Esophagus muscularis mucosa (tissue), 4 donors: Measurements from ENCODE around the gene CD37. TPM values are rescaled to one million over a fixed set of nuclear protein-coding genes. Genes with fewer than 3 reads are reported as not detected.
"Not testable (repeated sequence)": the region's sequence is repeated elsewhere in the genome, so short reads cannot be mapped to it uniquely, and the experiment has no call there.

Experiments
- DNase-seq: peaks from one replicate; pipeline ENCODE4 v3.0.0-alpha.2; 2017; ENCODE audit errors: extremely low spot score
- H3K27ac ChIP-seq, 4 donors: fragments of 200-600 bp; sonication (generic); replicated peaks in 1 of 4; 1 replicate in 3 of 4; 2 replicates in 1 of 4; pipeline ENCODE4 v1.5.1; 2016 to 2019; ENCODE audit warnings: mild to moderate bottlenecking in 1 of 4
- H3K27me3 ChIP-seq, 4 donors: fragments of 200-600 bp; sonication (generic); one replicate each; pipeline versions ENCODE4 v1.5.1 to v1.6.0; 2016 to 2019
- H3K36me3 ChIP-seq, 4 donors: fragments of 200-600 bp; sonication (generic); one replicate each; pipeline ENCODE4 v1.5.1; 2016 to 2019
- H3K4me1 ChIP-seq, 4 donors: fragments of 200-600 bp; sonication (generic); one replicate each; pipeline ENCODE4 v1.5.1; 2016 to 2019
- H3K4me3 ChIP-seq, 4 donors: fragments of 200-600 bp; sonication (generic); 1 replicate in 2 of 4; 2 replicates in 2 of 4; pipeline ENCODE4 v1.5.1; 2016 to 2019; ENCODE audit warnings: mild to moderate bottlenecking in 4 of 4, moderate library complexity in 1 of 4
- H3K9me3 ChIP-seq, 4 donors: fragments of 200-600 bp; sonication (generic); 1 replicate in 3 of 4; 2 replicates in 1 of 4; pipeline ENCODE4 v1.5.1; 2016 to 2019
- CTCF ChIP-seq, 3 experiments: fragments of 200-600 bp in 2 of 3; fragments of 450-650 bp in 1 of 3; sonication (generic) in 2 of 3; IDR thresholded peaks; one replicate each; pipeline ENCODE4 v1.5.1; 2017 to 2019; ENCODE audit warnings: antibody characterized with exemption in 3 of 3, mild to moderate bottlenecking in 2 of 3, moderate library complexity in 1 of 3
- EP300 ChIP-seq: sonication (generic); formaldehyde crosslinking; IDR thresholded peaks from one replicate; pipeline ENCODE4 v1.6.1; 2017; ENCODE audit warnings: antibody characterized with exemption
- POLR2A ChIP-seq: fragments of 450-650 bp; IDR thresholded peaks from one replicate; pipeline ENCODE4 v1.6.1; 2017; ENCODE audit warnings: antibody characterized with exemption, moderate library complexity, mild to moderate bottlenecking, low read depth
- POLR2AphosphoS5 ChIP-seq, 2 donors: sonication (generic); formaldehyde crosslinking; IDR thresholded peaks; one replicate each; pipeline ENCODE4 v1.6.1; 2017; ENCODE audit warnings: antibody characterized with exemption in 2 of 2
- WGBS: methylation state at CpG from one replicate; pipeline ENCODE4 v1.1.5; 2018; 5-methylcytosine and 5-hydroxymethylcytosine counted together
- intact Hi-C: fragments of 100-400 bp; cut with DNase I; formaldehyde crosslinking; loops from one replicate; pipeline ENCODE4 v1.15.1; 2023
- total RNA-seq, 4 donors: library from RNA; depleted of rRNA; stranded (reverse); fragments of >200 nt; gene quantifications; one replicate each; pipeline versions ENCODE4 v1.1.0 to v1.2.1, GENCODE V29; 2016

CD37 gene
- 10 to 100 TPM in 2 of 4 donors, 1 to 10 TPM in 2; 8.0 to 22.4 (median 11.6) TPM for total RNA-seq

GRCh38 chr19:49335071-49335783, at the start of gene CD37:
CD37 (plus strand) TSS chr19:49335406; CDS start chr19:49335541, 135 bp downstream.
- intact Hi-C loops = no loop called here
- Histone ChIP-seq H3K4me3 (peak within 1 kb of the TSS; percentile 17 to 48 (median 34)), H3K4me1 (peaks cover 18 to 31% (median 24%) of the 10 kb centered on the region in 4 donors), H3K9me3 (no peaks in the 10 kb centered on the region), H3K36me3 (peaks cover 0 to 15% (median 2%) of the 10 kb centered on the region in 4 donors), H3K27ac (peak within 1 kb of the TSS in 3 of 4 donors; percentile 20 to 47 (median 24)), H3K27me3 (no peaks in the 10 kb centered on the region)
- TF ChIP-seq POLR2AphosphoS5 (IDR thresholded peaks at IDR 0.05) (peak in 1 of 2 donors; percentile 27), POLR2A (no peak), CTCF (IDR thresholded peaks at IDR 0.05) (no peak), EP300 (no peak)
- no peak for DNase-seq
- WGBS = 69% methylated on average over 12 of the region's 13 CpGs

DNA sequence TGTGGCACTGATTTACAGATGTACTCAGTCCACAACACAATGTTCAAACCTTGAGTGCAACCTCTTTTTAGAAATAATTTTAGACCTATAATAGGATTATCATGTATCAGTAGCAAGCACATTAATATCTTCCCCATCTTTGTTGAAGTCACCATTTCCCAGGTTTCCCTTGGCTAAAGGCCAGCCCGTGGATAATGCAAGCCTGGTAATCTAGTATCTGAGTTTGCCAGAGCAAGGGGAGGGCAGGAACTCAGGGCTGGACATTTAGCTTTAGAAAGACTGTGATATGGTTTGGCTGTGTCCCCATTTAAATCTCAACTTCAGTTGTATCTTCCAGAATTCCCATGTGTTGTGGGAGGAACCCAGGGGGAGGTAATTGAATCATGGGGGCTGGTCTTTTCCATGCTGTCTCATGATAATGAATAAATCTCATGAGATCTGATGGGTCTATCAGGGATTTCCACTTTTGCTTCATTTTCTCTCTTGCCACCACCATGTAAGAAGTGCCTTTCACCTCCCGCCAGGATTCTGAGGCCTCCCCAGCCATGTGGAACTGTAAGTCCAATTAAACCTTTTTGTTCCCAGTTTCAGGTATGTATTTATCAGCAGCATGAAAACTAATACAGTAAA, 48.0 kb upstream of the CD37 start:
- Histone ChIP-seq H3K4me3 (no peak overlapping the region), H3K36me3 (no peaks in the 10 kb centered on the region), H3K9me3 (no peaks in the 10 kb centered on the region), H3K27me3 (peaks cover 0 to 21% (median 0%) of the 10 kb centered on the region in 4 donors), H3K27ac (no peak overlapping the region), H3K4me1 (no peaks in the 10 kb centered on the region)
- 27% methylated on average over 2 of the region's 2 CpGs for WGBS
- no peak for DNase-seq
- intact Hi-C loops = no loop called here
- TF ChIP-seq EP300 = no peak
- TF ChIP-seq POLR2A = no peak

- H3K27ac ChIP-seq, intact Hi-C loops, H3K4me1 ChIP-seq, H3K4me3 ChIP-seq, H3K9me3 ChIP-seq, H3K36me3 ChIP-seq, DNase-seq: not testable (repeated sequence)
- H3K27me3 ChIP-seq = peaks cover 0 to 15% (median 0%) of the 10 kb centered on the region in 4 donors
- 60% methylated on average over 1 of the region's 4 CpGs for WGBS
These were observed 47.0 kb upstream of the CD37 start for GRCh38 chr19:49288205-49288604.

DNA sequence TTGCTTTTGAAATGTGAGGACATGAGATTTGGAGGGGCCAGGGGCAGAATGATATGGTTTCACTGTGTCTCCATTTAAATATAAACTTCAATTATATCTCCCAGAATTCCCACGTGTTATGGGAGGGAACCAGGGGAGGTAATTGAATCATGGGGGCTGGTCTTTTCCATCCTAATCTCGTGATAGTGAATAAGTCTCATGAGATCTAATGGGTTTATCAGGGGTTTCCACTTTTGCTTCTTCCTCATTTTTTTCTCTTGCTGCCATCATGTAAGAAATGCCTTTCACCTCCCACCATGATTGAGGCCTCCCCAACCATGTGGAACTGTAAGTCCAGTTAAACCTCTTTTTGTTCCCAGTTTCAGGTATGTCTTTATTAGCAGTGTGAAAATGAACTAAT, 45.9 kb upstream of the CD37 start:
- intact Hi-C loops, H3K4me1 ChIP-seq, H3K36me3 ChIP-seq, H3K4me3 ChIP-seq, DNase-seq, H3K27me3 ChIP-seq, H3K9me3 ChIP-seq, H3K27ac ChIP-seq: not testable (repeated sequence)
- 53% methylated on average over 2 of the region's 2 CpGs for WGBS

GRCh38 chr19:49290517-49290916, 44.7 kb upstream of the CD37 start:
- TF ChIP-seq POLR2AphosphoS5 (IDR thresholded peaks at IDR 0.05) (no peak), EP300 (no peak), POLR2A (no peak), CTCF (IDR thresholded peaks at IDR 0.05) (no peak)
- 85% methylated on average over 3 of the region's 3 CpGs for WGBS
- Histone ChIP-seq H3K27ac (no peak overlapping the region), H3K9me3 (no peaks in the 10 kb centered on the region), H3K4me3 (no peak overlapping the region), H3K27me3 (peaks cover 0 to under 1% (median 0%) of the 10 kb centered on the region in 4 donors), H3K36me3 (peaks cover 0 to 10% (median 0%) of the 10 kb centered on the region in 4 donors), H3K4me1 (no peaks in the 10 kb centered on the region)
- intact Hi-C loops = no loop called here
- DNase-seq = no peak

DNA sequence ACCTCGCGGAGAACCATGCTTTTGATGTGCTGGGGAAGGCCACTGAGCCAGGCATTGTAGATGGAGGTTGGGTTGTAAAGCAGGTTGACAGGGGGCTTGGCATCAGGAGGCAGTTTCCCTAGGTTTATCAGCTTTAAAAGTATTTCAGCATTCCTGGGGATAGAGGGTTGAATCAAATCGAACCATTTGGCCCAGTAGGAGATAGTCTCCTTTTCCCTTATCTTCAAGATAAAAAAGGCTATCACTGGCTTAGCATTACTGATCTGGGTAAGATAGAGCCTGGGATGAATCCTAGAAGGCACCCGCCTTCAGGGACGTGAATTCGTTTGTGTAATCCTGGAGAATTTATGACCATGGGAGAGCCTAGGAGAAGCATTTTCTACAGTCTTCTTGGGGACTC, 40.8 kb upstream of the CD37 start:
- no peak for DNase-seq
- TF ChIP-seq EP300 (no peak), POLR2A (no peak), POLR2AphosphoS5 (IDR thresholded peaks at IDR 0.05) (no peak), CTCF (IDR thresholded peaks at IDR 0.05) (no peak)
- intact Hi-C loops = no loop called here
- H3K9me3 ChIP-seq = no peaks in the 10 kb centered on the region
- H3K27me3 ChIP-seq = no peaks in the 10 kb centered on the region
- no peaks in the 10 kb centered on the region for H3K4me1 ChIP-seq
- 84% methylated on average over 6 of the region's 6 CpGs for WGBS
- peaks cover 0 to 10% (median 0%) of the 10 kb centered on the region in 4 donors for H3K36me3 ChIP-seq
- no peak overlapping the region for H3K27ac ChIP-seq
- H3K4me3 ChIP-seq = no peak overlapping the region
